GM21576 (cell line): Measurements from ENCODE around the gene CASZ1.

ENCODE experiments used
- ATAC-seq: cut with Tn5 transposase; IDR thresholded peaks from one replicate; pipeline ENCODE4 v1.9.1; 2021; ENCODE audit warnings: mild to moderate bottlenecking, moderate library complexity; ENCODE audit not compliant: unreplicated experiment

CASZ1 gene

DNA sequence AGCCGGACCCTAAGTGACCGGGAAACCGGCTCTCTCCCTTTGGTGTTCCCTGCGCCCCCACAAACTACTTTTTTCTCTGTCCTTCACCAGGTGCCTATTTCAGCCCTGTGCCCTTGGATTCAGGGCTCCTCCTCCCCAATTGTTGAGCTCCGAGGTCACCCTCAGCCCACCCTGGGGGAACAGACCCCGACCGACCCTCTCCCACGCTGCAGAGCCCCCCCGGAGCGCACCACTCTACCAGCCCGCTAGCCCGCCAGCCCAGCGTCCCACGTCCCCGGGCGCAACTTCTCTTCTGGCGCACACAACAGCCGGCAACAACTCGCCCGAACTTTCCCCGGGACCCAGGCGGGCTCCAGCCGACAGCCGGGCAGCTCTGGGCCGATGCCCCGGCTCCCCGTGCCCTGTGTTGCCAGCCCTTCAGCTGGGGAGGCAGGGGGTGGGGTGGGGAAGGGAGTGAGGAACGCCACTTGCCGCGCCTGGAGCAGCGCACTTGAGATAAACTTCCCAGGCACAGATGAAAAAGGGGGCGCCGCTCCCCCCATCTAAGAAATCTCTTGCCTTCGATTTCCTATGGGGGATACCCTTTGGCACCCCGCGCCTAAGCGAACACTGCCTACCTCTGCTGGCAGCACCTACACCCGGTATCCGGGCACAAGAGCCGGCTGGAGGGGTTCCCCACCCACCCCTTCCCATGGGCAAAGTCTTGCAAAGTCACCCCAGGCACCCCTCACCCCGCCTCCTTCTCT, 997 bp downstream of the CASZ1 start:
- ATAC-seq: no peak

DNA sequence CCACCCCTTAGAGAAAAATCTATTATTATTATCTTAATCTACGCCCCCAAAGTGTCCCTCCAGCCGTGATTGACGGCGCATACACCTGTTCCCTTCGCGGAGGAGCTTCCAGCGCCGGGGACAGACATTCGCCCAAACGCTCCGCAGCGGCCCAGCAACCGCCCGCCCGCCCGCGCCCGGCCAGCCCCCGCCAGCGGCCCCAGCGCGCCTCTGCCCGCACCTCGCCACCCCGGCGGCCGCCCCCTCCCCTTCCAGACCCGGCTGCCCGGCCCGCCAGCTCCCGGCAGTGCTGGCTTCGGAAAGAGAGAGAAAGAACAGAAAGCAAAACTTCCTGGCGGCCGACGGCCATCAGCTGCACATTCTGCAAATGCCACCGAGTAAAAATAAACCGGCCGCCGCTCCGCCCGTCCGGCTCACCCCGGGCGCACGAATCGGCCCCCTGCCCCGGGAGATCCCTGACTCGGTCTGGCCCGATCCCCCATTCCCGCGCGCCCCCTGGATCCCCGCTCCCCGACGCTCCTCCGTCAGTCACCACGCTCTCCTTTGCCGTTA, 1.6 kb downstream of the CASZ1 start:
- ATAC-seq: no peak

DNA sequence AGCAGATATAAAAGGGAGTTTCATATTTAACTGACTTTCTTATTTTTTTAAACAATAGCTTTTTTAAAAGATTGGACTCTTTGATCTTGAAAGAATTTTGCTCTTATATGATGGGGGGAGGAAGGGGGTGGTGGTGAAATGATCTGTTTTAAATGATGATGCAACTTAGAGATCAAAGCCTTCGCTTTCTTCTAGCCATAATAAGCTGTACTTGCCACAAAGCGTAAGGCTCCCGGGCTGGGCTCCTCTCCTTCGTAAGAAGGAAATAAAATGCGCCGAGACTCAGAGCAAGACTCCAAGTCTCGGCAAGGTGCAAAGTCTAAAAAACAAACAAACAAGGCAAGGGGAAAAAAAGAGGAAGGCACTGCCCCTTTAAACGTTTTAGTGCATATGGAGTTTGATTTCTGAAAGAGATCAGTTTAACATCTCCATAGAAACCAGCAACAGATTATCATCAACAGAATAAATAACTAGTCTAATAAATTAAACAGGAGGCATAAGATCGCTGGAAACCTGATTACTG, 3.3 kb downstream of the CASZ1 start:
- no peak for ATAC-seq

DNA sequence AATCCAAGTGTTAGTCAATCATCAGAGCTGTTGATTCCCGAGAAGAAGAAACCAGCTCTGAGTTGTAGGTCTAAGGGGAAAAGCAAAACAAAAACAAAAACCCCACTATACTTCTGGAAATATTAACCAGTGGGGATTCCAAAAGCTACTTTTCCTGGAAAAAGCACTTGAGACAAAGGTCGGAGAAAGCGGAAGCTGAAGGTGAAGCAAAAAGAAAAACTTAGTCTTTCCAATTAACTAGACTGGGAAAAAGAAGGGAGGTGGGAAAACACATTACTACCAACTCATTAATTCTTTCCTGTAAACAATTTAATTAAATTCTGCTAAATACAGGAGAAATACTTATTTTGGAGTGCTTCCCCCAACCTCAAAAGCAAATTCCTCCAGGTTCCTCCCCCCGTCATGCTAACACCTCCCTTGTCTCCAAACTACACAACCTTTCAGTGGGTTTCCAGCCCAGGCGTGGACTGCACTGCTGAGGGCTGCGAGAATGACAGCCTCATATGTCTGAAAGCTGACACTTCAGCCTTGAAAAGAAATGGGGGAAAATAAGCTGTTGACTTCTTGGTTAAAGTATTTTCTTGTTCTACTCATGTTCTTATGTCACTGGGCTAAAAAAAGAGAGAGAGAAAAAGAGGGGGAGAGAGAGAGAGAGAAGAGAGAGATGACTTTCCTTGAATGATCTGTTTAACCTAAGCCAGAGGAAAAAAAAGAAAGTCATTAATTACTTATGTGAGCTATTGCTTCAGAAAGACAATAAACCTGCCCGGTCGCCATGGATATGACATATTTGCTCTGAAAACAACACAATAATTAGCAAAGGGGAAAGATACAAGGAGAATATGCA, 5.1 kb downstream of the CASZ1 start:
- ATAC-seq: no peak

DNA sequence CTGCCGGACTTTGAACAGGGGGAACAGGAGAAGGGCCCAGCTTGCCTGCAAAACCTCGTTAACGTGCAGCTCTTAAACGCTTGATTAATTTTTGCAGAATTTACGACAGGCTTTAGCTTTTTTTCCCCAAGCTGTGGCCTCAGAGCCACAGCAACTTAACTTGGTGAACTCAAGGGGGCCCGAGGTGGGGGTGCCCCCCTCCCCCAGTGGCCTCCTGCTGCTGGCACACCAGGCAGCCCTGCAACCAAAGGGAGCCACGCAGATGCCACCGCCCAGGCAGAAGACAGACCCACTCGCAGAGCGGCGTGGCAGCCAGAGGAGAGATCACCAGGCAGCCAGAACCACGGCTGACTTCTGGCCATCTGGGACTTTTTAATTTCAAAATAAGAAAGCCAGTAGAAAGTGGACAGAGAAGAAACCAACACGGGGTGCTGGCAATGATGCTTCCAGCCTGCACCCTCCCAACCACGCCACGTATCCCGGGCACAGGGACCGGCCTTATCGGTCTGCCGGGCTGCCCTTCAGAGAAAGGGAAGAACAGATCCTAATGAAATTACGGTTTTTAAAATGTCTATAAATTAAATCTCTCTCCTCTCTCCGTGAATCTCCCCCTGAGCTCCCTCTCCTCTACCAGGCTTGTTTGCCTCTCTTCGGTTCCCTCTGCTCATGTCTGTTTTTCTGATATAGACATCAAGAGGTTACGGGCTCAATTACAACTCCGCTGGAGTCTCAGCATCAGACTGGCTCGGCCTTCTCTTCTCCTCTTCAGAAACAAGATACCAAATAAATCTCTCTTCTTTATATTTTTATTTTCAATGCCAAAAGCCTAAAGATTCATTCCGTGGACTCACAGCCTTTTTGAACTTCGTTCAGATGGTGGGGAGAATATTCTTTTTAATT, 6.4 kb downstream of the CASZ1 start:
- ATAC-seq: no peak

DNA sequence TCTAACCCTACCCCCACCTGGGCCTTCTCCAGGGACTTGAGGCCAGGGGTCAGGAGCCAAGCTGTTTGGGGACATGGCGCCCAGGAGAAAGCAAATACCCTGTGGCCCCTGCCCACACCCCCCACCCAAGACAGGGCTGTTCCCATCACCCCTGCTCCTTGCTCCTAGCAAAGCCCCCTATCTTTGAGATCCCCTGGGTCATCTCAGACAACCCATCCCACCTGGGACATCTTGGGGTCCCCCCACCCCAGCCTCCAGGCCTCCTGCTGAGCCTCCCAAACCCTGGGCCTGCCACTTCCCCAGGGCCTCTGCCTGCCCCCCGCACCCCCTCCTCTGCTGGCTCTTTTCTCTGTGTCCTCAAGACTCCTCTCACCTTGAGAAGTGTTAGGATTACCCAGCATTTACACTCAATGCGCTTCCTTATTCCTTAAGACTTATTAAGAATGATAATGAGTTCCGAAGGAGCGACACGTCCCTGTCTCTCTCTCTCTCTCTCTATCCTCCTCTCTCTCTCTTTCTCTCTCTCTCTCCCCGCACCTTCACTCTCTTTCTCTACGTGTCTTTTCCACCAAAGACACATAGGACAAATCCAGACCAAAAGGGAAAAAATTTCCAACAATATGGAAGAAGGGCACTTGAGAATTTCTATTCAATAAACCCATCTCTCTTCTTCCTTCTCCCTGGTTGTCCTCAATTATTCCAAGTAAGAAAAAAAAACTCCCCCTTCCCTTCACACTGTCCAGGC, 7.2 kb downstream of the CASZ1 start:
- no peak for ATAC-seq

DNA sequence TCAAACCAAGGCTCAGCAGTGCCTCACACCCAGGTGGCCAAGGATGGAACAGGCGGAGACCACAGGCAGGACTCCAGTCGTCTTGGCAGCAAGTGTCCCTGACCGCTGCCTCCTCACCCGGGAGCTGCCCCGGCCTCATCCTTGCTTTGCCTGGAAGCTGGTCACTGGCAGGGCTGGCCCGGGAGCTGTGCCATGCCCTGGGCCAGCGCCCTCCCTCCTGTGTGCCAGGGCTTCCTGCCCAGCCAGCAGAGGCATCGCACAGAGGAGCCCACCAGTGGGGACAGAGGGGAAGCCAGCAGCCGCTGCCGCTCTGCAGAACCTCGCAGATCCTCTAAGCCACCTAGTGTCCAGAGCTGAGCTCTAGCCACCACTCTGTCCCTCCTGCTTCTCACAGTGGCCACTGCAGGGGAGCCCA, 7.8 kb downstream of the CASZ1 start:
- no peak for ATAC-seq

DNA sequence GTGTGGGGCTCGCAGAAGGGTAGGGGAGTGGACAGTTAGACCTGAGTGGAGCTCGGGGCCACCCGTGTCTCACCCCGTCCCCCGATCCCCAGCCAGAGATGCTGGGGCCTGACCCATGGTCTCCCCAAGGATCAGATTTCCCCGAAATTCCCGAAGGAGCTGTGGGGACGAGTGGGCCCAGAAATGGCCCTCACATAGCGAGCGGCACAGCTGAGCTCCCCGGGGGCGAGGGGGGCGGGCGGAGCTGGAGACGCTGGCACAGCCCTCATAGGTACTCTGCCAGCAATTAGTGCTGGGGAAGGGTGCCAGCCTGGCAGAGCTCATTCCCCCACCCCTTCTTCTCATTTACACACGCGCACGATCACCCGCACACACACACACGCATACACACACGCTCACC, 9.2 kb downstream of the CASZ1 start:
- no peak for ATAC-seq

DNA sequence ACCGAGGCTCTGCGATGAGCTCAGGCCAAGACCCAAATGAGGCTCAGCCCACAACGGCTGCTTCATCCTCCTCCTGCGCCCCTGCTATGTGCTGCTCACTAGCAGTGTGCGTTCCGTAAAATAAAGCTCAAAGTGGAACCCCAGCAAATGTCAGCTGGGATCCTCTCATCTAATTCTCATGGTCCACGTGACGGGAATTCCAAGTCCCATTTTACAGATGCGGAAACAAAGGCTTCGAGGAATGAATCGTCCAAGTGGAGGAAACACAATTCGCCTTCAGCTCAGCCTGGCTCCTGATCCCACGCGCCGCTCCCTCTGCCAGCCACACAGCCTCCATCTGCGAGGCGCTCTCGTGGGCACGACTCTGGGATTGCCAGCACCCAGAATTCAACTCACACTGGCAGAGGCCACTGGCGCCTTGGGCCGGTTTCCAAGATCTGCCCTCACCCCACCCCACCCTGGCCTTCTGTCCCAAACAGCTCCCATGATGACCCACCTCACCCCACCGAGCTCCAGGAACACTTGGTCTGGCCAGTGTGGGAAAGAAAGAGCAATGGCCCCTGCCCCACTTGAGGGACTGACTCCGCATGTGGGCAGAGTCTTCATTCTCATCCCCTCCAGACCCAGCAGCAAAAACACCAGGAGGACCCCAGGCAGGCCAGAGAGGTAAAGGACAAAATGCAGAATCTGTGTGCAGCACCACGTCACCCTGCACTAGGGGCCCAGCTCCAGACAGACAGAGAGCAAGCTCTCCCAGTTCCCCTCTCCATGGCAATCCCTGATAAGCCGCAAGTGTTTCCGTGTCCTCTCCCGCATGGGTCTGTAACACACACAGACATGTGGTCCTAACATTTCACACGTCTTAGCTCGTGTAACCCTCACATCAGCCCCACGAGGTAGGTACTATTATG, 10.5 kb downstream of the CASZ1 start:
- ATAC-seq: no peak

DNA sequence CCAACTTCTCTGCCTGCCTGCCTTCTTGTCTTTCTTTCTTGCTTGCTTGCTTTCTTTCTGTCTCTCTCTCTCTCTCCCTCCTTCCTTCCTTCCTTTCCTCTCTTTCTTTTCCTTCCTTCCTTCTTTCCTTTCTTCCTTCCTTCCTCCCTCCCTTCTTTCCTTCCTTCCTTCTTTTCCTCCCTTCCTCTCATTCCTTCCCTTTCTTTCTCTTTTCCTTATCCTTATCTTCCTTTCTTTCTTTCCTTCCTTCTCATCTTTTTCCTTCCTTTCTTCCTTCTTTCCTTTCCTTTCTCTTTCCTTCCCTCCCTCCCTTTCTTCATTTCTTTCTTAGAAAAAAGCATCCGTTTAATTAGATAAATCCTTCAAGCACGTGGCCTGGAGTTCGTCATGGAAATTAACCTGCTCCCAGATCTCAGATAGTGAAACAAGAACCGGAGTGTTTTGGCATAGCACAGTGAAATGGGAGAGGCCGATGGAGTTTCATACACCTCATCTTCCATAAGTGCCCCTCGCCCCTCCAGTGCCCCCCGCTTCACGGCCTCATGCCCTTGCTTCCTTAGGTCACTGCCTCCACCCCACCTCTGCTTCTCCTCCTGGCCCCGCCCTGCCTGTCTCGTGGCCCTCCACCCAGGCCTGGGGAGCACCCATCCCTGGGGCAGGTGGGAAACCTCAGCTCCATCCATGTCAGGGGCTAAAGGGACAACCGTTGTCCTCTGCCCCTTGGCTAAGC, 11.3 kb downstream of the CASZ1 start:
- no peak for ATAC-seq

DNA sequence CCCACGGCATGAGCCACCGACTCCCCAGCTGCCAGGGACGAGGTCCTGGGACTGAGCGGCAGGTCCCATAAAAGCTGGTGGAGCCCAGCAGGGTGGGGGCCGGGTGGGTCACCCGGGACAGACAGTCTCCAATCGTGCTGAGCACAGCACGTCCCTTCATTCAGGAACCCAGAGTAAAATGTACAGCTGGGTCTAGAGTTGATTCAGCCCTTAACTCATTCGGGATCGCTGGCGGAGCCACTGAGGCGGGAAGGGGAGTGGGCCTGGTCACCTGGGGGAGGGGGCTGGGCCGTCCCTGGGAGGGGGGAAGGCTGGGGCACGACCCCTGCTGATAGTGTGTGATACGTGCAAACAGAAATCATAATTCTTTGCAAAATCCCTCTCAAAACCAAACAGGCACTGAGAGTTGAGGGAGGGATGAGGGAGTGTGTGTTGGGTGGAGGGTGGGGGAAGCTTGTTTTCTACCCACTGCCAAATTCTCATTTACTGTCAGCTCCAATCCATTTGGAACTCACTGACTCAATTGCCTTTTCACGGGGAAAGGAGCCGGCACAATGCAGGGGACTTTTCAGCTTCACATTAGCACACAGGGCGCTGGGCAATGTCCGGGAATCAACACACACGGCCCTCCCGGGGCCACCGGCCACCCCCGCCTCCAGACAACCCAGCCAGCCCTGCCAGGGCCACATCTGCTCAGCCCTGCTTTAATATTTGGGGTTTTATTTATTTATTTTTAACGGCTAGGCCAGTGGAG, 13.8 kb downstream of the CASZ1 start:
- ATAC-seq: no peak

DNA sequence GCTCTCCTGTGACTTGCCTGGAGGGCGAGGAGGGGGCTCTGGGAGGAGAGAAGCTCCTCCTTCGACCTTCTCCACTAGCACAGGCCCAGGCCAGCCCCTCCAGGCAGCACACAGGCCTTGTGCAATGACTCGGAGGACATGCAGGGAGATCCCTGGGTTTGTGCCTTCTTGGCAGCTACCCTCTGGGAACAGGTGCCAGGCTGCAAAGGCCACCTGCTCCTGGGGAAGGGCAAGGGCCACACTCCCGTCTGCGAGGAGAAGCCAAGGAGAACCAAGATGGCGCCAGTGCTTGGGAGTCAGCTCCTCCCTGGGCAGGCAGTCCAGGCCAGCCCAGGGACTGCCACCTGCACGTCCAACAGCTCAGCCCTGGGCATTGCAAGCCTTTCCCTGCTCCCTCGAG, 15.3 kb downstream of the CASZ1 start:
- no peak for ATAC-seq

DNA sequence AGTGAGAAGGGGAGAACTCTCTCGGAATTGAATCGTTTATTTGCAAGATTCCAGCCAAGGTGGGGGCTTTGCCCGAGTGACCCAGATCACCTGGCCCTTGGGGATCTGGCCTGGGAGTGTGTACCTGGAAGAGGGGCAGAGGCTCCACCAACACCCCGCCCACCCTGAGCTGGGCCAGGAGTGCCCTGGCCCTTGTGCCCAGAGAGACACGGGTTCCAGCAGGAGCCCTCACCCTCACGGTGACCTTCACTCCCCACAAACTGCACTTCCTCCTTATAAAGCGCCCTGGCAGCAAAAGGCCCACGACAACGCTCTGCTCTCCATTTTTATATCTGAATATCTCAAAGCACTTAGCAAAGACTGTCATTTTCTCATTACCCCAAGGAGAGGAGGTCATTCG, 16.6 kb downstream of the CASZ1 start:
- no peak for ATAC-seq

DNA sequence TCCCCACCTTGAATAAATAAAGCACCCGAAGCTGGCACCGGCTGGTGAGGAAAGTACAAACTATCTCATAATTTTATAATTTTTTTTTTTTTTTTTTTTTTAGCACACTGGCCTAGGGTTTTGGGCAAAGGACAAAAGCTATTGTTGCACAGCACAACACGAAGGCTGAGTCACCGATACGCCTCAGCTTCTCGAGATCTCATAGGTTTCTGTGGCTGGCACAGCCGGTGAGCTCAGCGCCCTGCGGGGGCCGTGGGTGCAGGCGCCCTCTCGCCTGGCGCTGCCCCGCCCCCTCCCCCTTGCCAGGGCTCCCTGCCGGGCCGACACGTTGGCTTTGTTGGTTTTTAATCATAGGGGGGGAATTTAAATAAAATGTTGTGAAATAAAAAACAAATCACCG, 17.2 kb downstream of the CASZ1 start:
- ATAC-seq: no peak

DNA sequence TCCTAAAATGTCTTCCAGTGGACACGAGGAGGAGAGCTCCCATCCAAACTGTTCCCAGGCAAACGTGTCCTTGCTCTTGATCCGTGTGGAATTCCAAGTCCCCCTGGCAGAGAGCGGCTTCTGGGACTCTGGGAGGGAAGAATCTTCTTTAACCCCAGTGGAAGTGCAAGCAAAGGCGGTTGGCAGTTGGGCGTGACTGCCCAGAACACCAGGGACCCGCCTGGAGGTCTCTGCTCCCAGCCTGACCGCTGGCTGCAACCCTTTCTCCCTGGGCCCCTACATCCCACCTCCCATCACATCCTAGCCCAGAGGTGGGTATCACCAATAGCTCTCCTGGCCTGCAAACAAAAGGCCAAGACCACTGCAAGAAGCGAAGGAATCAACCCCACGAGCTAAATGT, 17.8 kb downstream of the CASZ1 start:
- ATAC-seq: no peak

DNA sequence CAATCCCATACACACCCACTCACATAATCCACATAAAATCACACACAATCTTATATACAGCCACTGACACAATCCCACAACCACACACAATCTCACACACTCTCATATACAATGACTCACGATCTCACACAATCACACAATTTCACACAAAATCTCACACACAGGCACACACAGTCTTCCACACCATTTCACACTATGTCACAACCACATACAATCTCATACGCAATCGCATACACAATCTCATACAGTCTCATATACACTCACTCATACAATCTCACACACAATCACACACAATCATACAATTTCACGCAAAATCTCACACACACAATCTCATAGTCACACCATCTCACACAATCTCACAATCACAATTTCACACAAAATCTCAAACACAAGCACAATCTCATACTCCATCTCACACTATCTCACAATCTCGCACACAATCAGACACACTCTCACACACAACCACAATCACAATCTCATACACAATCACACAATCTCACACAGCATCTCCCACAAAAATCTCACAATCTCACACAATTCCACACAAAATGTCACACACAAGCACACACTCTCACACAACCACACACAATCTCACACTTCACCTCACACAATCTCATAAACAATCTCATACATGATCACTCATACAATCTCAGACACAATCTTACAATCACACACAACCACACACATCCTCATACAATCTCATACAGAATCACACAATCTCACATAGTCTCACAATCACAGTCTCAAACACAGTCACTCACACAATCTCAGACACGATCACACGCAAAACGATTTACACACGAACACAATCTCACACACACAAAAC, 18.5 kb downstream of the CASZ1 start:
- ATAC-seq: no peak
